ENCODE results near the gene ADAMTSL2. TPM values are rescaled to one million over a fixed set of nuclear protein-coding genes. Genes with fewer than 3 reads are reported as not detected.

Gene ADAMTSL2
- polyA plus RNA-seq, 4 donors, result 1.7 to 38.7 (median 2.5) TPM

- DNase-seq (ENCODE audit: low read depth in 4 of 4, low spot score in 3 of 4), result no peak
Observed at GRCh38 chr9:133516256-133516960, 18.1 kb upstream of the ADAMTSL2 start.

- DNase-seq (ENCODE audit: low read depth in 4 of 4, low spot score in 3 of 4), result no peak
Observed at GRCh38 chr9:133516961-133517350, 17.5 kb upstream of the ADAMTSL2 start.

GRCh38 chr9:133517711-133518110 lies 16.8 kb upstream of the ADAMTSL2 start:
- no peak for DNase-seq (ENCODE audit: low read depth in 4 of 4, low spot score in 3 of 4)

- no peak for DNase-seq (ENCODE audit: low read depth in 4 of 4, low spot score in 3 of 4)
Observed at GRCh38 chr9:133518200-133518599, 16.3 kb upstream of the ADAMTSL2 start.

GRCh38 chr9:133518706-133519449 lies 15.6 kb upstream of the ADAMTSL2 start:
- no peak for DNase-seq (ENCODE audit: low read depth in 4 of 4, low spot score in 3 of 4)

- no peak for DNase-seq (ENCODE audit: low read depth in 4 of 4, low spot score in 3 of 4)
Observed at GRCh38 chr9:133519693-133520092, 14.8 kb upstream of the ADAMTSL2 start.

- no peak for DNase-seq (ENCODE audit: low read depth in 4 of 4, low spot score in 3 of 4)
Observed at GRCh38 chr9:133520121-133520835, 14.2 kb upstream of the ADAMTSL2 start.

- no peak for DNase-seq (ENCODE audit: low read depth in 4 of 4, low spot score in 3 of 4)
Observed at GRCh38 chr9:133521122-133522072, 13.1 kb upstream of the ADAMTSL2 start.

GRCh38 chr9:133522073-133522910 lies 12.2 kb upstream of the ADAMTSL2 start:
- no peak for DNase-seq (ENCODE audit: low read depth in 4 of 4, low spot score in 3 of 4)

GRCh38 chr9:133523106-133523505 lies 11.4 kb upstream of the ADAMTSL2 start:
- no peak for DNase-seq (ENCODE audit: low read depth in 4 of 4, low spot score in 3 of 4)

- DNase-seq (ENCODE audit: low read depth in 4 of 4, low spot score in 3 of 4), result no peak
Observed at GRCh38 chr9:133524146-133524545, 10.4 kb upstream of the ADAMTSL2 start.

GRCh38 chr9:133524679-133525228 lies 9.8 kb upstream of the ADAMTSL2 start, which contains the start of gene MYMK:
Gene MYMK, minus strand, starts transcription at chr9:133524959. Its CDS starts 115 bp downstream, at chr9:133524844.
- DNase-seq (ENCODE audit: low read depth in 4 of 4, low spot score in 3 of 4), result no peak

GRCh38 chr9:133525677-133526076 lies 8.8 kb upstream of the ADAMTSL2 start:
- DNase-seq (ENCODE audit: low read depth in 4 of 4, low spot score in 3 of 4), result no peak

GRCh38 chr9:133526721-133527321 lies 7.7 kb upstream of the ADAMTSL2 start:
- no peak for DNase-seq (ENCODE audit: low read depth in 4 of 4, low spot score in 3 of 4)

- DNase-seq (ENCODE audit: low read depth in 4 of 4, low spot score in 3 of 4), result no peak
Observed at GRCh38 chr9:133527444-133527920, 7.0 kb upstream of the ADAMTSL2 start.

GRCh38 chr9:133528001-133528875 lies 6.3 kb upstream of the ADAMTSL2 start:
- no peak for DNase-seq (ENCODE audit: low read depth in 4 of 4, low spot score in 3 of 4)

- no peak for DNase-seq (ENCODE audit: low read depth in 4 of 4, low spot score in 3 of 4)
Observed at GRCh38 chr9:133528876-133529241, 5.6 kb upstream of the ADAMTSL2 start.

GRCh38 chr9:133529457-133529856 lies 5.0 kb upstream of the ADAMTSL2 start:
- DNase-seq (ENCODE audit: low read depth in 4 of 4, low spot score in 3 of 4), result no peak

Data from left renal pelvis (tissue), 4 donors.